Neural progenitor cell (in vitro differentiated cells): Measurements from ENCODE around the gene TRIM3.

Source experiments
- EZH2 ChIP-seq: fragments of 200-600 bp; sonication (generic); IDR thresholded peaks from 2 replicates; pipeline ENCODE4 v1.6.1; 2017; ENCODE audit warnings: antibody characterized with exemption, mild to moderate bottlenecking, moderate library complexity
- EZH2phosphoT487 ChIP-seq: fragments of 200-600 bp; sonication (generic); IDR thresholded peaks from 2 replicates; pipeline ENCODE4 v1.6.1; 2017; ENCODE audit warnings: antibody characterized with exemption
- TF ChIP-seq, protein P1 (sequence below): fragments of 200-600 bp; sonication (generic); IDR thresholded peaks from 2 replicates; pipeline ENCODE4 v1.5.1; 2017; ENCODE audit warnings: antibody characterized with exemption, mild to moderate bottlenecking

DNA sequence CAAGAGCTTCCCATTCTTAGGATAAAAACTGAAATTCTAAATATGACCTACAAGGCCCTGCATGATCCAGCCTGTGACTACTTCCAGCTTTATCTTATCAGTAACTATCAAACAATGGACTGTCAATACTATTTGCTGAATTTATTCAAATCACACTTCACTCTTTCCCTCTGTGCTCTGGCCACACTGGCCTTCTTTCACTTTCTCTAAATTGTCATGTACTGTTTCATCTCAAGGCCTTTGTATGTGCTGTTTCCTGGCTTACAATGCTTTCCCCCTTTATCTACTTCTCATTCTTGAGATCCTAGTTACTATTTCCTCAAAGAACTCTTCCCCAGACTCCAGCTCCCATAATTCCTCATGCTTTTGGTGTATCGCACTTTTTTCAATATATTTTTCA, 13.2 kb upstream of the TRIM3 start:
- TF ChIP-seq EZH2 = no peak
- TF ChIP-seq, protein P1, sequence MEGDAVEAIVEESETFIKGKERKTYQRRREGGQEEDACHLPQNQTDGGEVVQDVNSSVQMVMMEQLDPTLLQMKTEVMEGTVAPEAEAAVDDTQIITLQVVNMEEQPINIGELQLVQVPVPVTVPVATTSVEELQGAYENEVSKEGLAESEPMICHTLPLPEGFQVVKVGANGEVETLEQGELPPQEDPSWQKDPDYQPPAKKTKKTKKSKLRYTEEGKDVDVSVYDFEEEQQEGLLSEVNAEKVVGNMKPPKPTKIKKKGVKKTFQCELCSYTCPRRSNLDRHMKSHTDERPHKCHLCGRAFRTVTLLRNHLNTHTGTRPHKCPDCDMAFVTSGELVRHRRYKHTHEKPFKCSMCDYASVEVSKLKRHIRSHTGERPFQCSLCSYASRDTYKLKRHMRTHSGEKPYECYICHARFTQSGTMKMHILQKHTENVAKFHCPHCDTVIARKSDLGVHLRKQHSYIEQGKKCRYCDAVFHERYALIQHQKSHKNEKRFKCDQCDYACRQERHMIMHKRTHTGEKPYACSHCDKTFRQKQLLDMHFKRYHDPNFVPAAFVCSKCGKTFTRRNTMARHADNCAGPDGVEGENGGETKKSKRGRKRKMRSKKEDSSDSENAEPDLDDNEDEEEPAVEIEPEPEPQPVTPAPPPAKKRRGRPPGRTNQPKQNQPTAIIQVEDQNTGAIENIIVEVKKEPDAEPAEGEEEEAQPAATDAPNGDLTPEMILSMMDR = no peak
- TF ChIP-seq EZH2phosphoT487 = no peak
